WTC11 (cell line): ENCODE results near the gene KIR3DL1. TPM values are rescaled to one million over a fixed set of nuclear protein-coding genes. Genes with fewer than 3 reads are reported as not detected.

Experiments used
- ATAC-seq: fragments of 200-7000 bp; cut with Tn5 transposase; 2 replicates; pipeline ENCODE4 v1.10.0; 2021; ENCODE audit warnings: mild to moderate bottlenecking, moderate library complexity
- CTCF ChIA-PET: fragments of 300-600 bp; sonication (Branson Sonifier 250); formaldehyde crosslinking; loops from one replicate; lab custom pipeline; 2021; ENCODE audit warnings: antibody characterized with exemption; lab: Charles Lee
- POLR2A ChIA-PET: fragments of 350-600 bp; sonication (Branson Sonifier 250); formaldehyde crosslinking; loops from one replicate; lab custom pipeline; 2021; ENCODE audit warnings: antibody characterized with exemption; lab: Charles Lee
- DNase-seq: peaks from one replicate; pipeline ENCODE4 v3.0.0; 2021; ENCODE audit warnings: low spot score
- H3K27ac Mint-ChIP-seq: 2 replicates; pipeline ENCODE4 v1.8.0; 2021; ENCODE audit warnings: mixed read lengths
- H3K27me3 Mint-ChIP-seq: 2 replicates; pipeline ENCODE4 v1.8.0; 2021; ENCODE audit warnings: low read depth, mild to moderate bottlenecking, moderate library complexity, mixed read lengths
- H3K36me3 Mint-ChIP-seq: 2 replicates; pipeline ENCODE4 v1.8.0; 2021; ENCODE audit warnings: mixed read lengths
- H3K4me1 Mint-ChIP-seq: 2 replicates; pipeline ENCODE4 v1.8.0; 2022; ENCODE audit warnings: mixed read lengths
- H3K4me3 Mint-ChIP-seq: 2 replicates; pipeline ENCODE4 v1.8.0; 2021; ENCODE audit warnings: mild to moderate bottlenecking, moderate library complexity, mixed read lengths
- H3K9me3 Mint-ChIP-seq: 2 replicates; pipeline ENCODE4 v1.8.0; 2021; ENCODE audit warnings: mixed read lengths
- CBFB ChIP-seq: sonication (generic); formaldehyde crosslinking; IDR thresholded peaks from 2 replicates; pipeline ENCODE4 v1.8.1; 2022; ENCODE audit warnings: mild to moderate bottlenecking, low read depth, missing genetic modification reagents
- CREB1 ChIP-seq: sonication (generic); formaldehyde crosslinking; IDR thresholded peaks from 2 replicates; pipeline ENCODE4 v1.8.0; 2023; ENCODE audit warnings: mild to moderate bottlenecking, missing genetic modification reagents
- CREM ChIP-seq: sonication (generic); formaldehyde crosslinking; IDR thresholded peaks from 2 replicates; pipeline ENCODE4 v1.8.1; 2022; ENCODE audit warnings: mild to moderate bottlenecking, missing genetic modification reagents, moderate library complexity
- E2F1 ChIP-seq: sonication (generic); formaldehyde crosslinking; IDR thresholded peaks from 2 replicates; pipeline ENCODE4 v1.8.0; 2022; ENCODE audit warnings: mild to moderate bottlenecking, missing genetic modification reagents
- ELF4 ChIP-seq: sonication (generic); formaldehyde crosslinking; IDR thresholded peaks from 2 replicates; pipeline ENCODE4 v1.8.1; 2022; ENCODE audit warnings: low read depth, mild to moderate bottlenecking, moderate library complexity, missing genetic modification reagents
- EMX1 ChIP-seq: fragments of 250-450 bp; sonication (Bioruptor Pico); IDR thresholded peaks from 2 replicates; pipeline ENCODE4 v1.8.0; 2021; ENCODE audit warnings: mild to moderate bottlenecking
- ESRRA ChIP-seq: sonication (generic); formaldehyde crosslinking; IDR thresholded peaks from 2 replicates; pipeline ENCODE4 v1.8.1; 2022; ENCODE audit warnings: mild to moderate bottlenecking, missing genetic modification reagents, borderline replicate concordance
- FOXJ3 ChIP-seq: sonication (generic); formaldehyde crosslinking; IDR thresholded peaks from 2 replicates; pipeline ENCODE4 v1.9.0; 2021; ENCODE audit warnings: missing genetic modification reagents, mild to moderate bottlenecking, borderline replicate concordance
- FOXK1 ChIP-seq: sonication (generic); formaldehyde crosslinking; IDR thresholded peaks from 2 replicates; pipeline ENCODE4 v1.8.0; 2022; ENCODE audit warnings: mild to moderate bottlenecking, moderate library complexity, missing genetic modification reagents
- GABPB1 ChIP-seq: sonication (generic); formaldehyde crosslinking; IDR thresholded peaks from 2 replicates; pipeline ENCODE4 v1.8.1; 2023; ENCODE audit warnings: mild to moderate bottlenecking, missing genetic modification reagents
- GRHL2 ChIP-seq: fragments of 250-450 bp; sonication (Bioruptor Pico); IDR thresholded peaks from 2 replicates; pipeline ENCODE4 v1.8.0; 2022; ENCODE audit warnings: mild to moderate bottlenecking, moderate library complexity; ENCODE audit not compliant: insufficient replicate concordance, severe bottlenecking
- HMGXB4 ChIP-seq: sonication (generic); formaldehyde crosslinking; IDR thresholded peaks from 2 replicates; pipeline ENCODE4 v1.8.1; 2023; ENCODE audit warnings: mild to moderate bottlenecking, moderate library complexity, missing genetic modification reagents
- JAZF1 ChIP-seq: fragments of 250-450 bp; sonication (Bioruptor Pico); IDR thresholded peaks from 2 replicates; pipeline ENCODE4 v1.9.0; 2021; ENCODE audit warnings: moderate library complexity, mild to moderate bottlenecking, inconsistent platforms
- MLX ChIP-seq: sonication (generic); formaldehyde crosslinking; IDR thresholded peaks from 2 replicates; pipeline ENCODE4 v1.8.1; 2023; ENCODE audit warnings: mild to moderate bottlenecking, missing genetic modification reagents, moderate library complexity
- NFYB ChIP-seq: sonication (generic); formaldehyde crosslinking; conservative IDR thresholded peaks from 2 replicates; pipeline ENCODE4 v1.8.0; 2022; ENCODE audit warnings: low read depth, missing genetic modification reagents
- RELA ChIP-seq: sonication (generic); formaldehyde crosslinking; IDR thresholded peaks from 2 replicates; pipeline ENCODE4 v1.8.1; 2022; ENCODE audit warnings: missing genetic modification reagents, mild to moderate bottlenecking, borderline replicate concordance
- RORB ChIP-seq: fragments of 250-450 bp; sonication (Bioruptor Pico); IDR thresholded peaks from 2 replicates; pipeline ENCODE4 v1.9.0; 2021; ENCODE audit warnings: mild to moderate bottlenecking
- SP1 ChIP-seq: sonication (generic); formaldehyde crosslinking; conservative IDR thresholded peaks from 2 replicates; pipeline ENCODE4 v1.8.1; 2022; ENCODE audit warnings: missing genetic modification reagents
- TCF7 ChIP-seq: sonication (generic); formaldehyde crosslinking; IDR thresholded peaks from 2 replicates; pipeline ENCODE4 v1.8.0; 2022; ENCODE audit warnings: mild to moderate bottlenecking, low read depth, missing genetic modification reagents, moderate library complexity
- TEAD4 ChIP-seq: sonication (generic); formaldehyde crosslinking; IDR thresholded peaks from 2 replicates; pipeline ENCODE4 v1.8.0; 2022; ENCODE audit warnings: mild to moderate bottlenecking, missing genetic modification reagents
- ZBTB21 ChIP-seq: sonication (generic); formaldehyde crosslinking; IDR thresholded peaks from 2 replicates; pipeline ENCODE4 v1.8.1; 2023; ENCODE audit warnings: mild to moderate bottlenecking, missing genetic modification reagents, borderline replicate concordance
- ZNF138 ChIP-seq: sonication (generic); formaldehyde crosslinking; conservative IDR thresholded peaks from 2 replicates; pipeline ENCODE4 v1.8.1; 2022; ENCODE audit warnings: mild to moderate bottlenecking, moderate library complexity, missing genetic modification reagents
- ZNF263 ChIP-seq: sonication (generic); formaldehyde crosslinking; IDR thresholded peaks from 2 replicates; pipeline ENCODE4 v1.8.1; 2022; ENCODE audit warnings: low read depth, mild to moderate bottlenecking, moderate library complexity, missing genetic modification reagents
- ZNF317 ChIP-seq: sonication (generic); formaldehyde crosslinking; IDR thresholded peaks from 2 replicates; pipeline ENCODE4 v1.8.1; 2023; ENCODE audit warnings: low read depth, mild to moderate bottlenecking, moderate library complexity, missing genetic modification reagents, borderline replicate concordance
- ZNF416 ChIP-seq: fragments of 250-450 bp; sonication (Bioruptor Pico); IDR thresholded peaks from 2 replicates; pipeline ENCODE4 v1.9.0; 2021; ENCODE audit warnings: mild to moderate bottlenecking, inconsistent platforms
- ZNF671 ChIP-seq: fragments of 250-450 bp; sonication (Bioruptor Pico); IDR thresholded peaks from 2 replicates; pipeline ENCODE4 v1.8.0; 2021; ENCODE audit warnings: mild to moderate bottlenecking
- total RNA-seq: library from RNA; stranded (reverse); gene quantifications from 3 replicates; pipeline ENCODE4 v1.2.3, GENCODE V29; 2021
- TF ChIP-seq, protein P1 (sequence below): fragments of 250-450 bp; sonication (Bioruptor Pico); IDR thresholded peaks from 2 replicates; pipeline ENCODE4 v2.1.2; 2022; ENCODE audit warnings: mild to moderate bottlenecking, moderate library complexity
- TF ChIP-seq, protein P2 (sequence below): sonication (generic); formaldehyde crosslinking; IDR thresholded peaks from 2 replicates; pipeline ENCODE4 v1.8.1; 2023; ENCODE audit warnings: mild to moderate bottlenecking, missing genetic modification reagents

KIR3DL1 gene
- total RNA-seq, 1 experiment from 2014 or later, result not detected

DNA sequence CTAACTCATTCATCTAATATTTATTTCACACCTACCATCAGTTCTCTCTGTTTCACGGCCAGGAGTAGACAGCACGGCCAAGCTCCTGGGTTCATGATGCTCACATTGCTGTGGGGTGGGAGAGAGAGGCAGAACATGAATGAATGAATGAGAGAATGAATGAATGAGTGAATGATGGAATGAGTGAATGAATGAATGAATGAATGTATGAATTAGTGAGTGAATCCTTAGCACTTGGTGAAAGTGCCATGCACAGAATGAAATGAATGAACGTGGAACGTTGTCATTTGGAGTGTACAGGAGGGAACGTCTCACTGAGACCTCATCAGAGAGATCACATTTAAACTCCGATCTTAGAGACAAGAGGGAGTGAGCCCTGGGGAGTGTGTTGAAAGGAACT is 24.8 kb upstream of the KIR3DL1 start:
- ATAC-seq (no peak), DNase-seq (no peak)
- TF ChIP-seq ELF4 (CRISPR knock-in tag) (no peak), SP1 (CRISPR knock-in tag) (no peak), EMX1 (CRISPR knock-in tag) (no peak), ZBTB21 (CRISPR knock-in tag) (no peak), CREB1 (CRISPR knock-in tag) (no peak), ZNF138 (CRISPR knock-in tag) (no peak), TCF7 (CRISPR knock-in tag) (no peak), RELA (CRISPR knock-in tag) (no peak), E2F1 (CRISPR knock-in tag) (no peak), HMGXB4 (CRISPR knock-in tag) (no peak), ZNF416 (no peak), TEAD4 (CRISPR knock-in tag) (no peak), ZNF671 (CRISPR knock-in tag) (no peak), RORB (CRISPR knock-in tag) (no peak), JAZF1 (CRISPR knock-in tag) (no peak), ESRRA (CRISPR knock-in tag) (no peak)
- TF ChIP-seq, protein P1, sequence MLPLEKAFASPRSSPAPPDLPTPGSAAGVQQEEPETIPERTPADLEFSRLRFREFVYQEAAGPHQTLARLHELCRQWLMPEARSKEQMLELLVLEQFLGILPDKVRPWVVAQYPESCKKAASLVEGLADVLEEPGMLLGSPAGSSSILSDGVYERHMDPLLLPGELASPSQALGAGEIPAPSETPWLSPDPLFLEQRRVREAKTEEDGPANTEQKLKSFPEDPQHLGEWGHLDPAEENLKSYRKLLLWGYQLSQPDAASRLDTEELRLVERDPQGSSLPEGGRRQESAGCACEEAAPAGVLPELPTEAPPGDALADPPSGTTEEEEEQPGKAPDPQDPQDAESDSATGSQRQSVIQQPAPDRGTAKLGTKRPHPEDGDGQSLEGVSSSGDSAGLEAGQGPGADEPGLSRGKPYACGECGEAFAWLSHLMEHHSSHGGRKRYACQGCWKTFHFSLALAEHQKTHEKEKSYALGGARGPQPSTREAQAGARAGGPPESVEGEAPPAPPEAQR (CRISPR knock-in tag), result no peak
- Mint-ChIP-seq H3K27me3 (peaks cover 9% of the 10 kb centered on the region; the same call in 1 of the 2 replicates), H3K9me3 (peaks cover 7% of the 10 kb centered on the region), H3K4me3 (no peak overlapping the region), H3K27ac (no peak overlapping the region), H3K4me1 (no peaks in the 10 kb centered on the region), H3K36me3 (peaks cover 70% of the 10 kb centered on the region)
- ChIA-PET CTCF (no interaction called here), POLR2A (no interaction called here)

GRCh38 chr19:54792814-54793213 is 23.5 kb upstream of the KIR3DL1 start:
- ATAC-seq (no peak), DNase-seq (no peak)
- H3K9me3 Mint-ChIP-seq, result no peaks in the 10 kb centered on the region; the same call in none of the 2 replicates
- H3K27ac Mint-ChIP-seq, result no peak overlapping the region
- ChIA-PET CTCF (no interaction called here), POLR2A (no interaction called here)
- H3K36me3 Mint-ChIP-seq, result peaks cover 71% of the 10 kb centered on the region
- H3K27me3 Mint-ChIP-seq, result peaks cover 18% of the 10 kb centered on the region
- no peaks in the 10 kb centered on the region for H3K4me1 Mint-ChIP-seq
- TF ChIP-seq GABPB1 (CRISPR knock-in tag) (no peak), FOXJ3 (no peak)
- no peak overlapping the region for H3K4me3 Mint-ChIP-seq

GRCh38 chr19:54795758-54796157 is 20.5 kb upstream of the KIR3DL1 start:
- no peak overlapping the region for H3K4me3 Mint-ChIP-seq
- POLR2A ChIA-PET, result no interaction called here
- H3K27ac Mint-ChIP-seq, result no peak overlapping the region
- peaks cover 69% of the 10 kb centered on the region for H3K36me3 Mint-ChIP-seq
- H3K27me3 Mint-ChIP-seq, result peaks cover 18% of the 10 kb centered on the region
- CTCF ChIA-PET, result no interaction called here
- ATAC-seq, result no peak
- DNase-seq, result no peak
- H3K4me1 Mint-ChIP-seq, result no peaks in the 10 kb centered on the region
- H3K9me3 Mint-ChIP-seq, result no peaks in the 10 kb centered on the region; the same call in none of the 2 replicates
- no peak for TF ChIP-seq CBFB (CRISPR knock-in tag)
- TF ChIP-seq ZNF317 (CRISPR knock-in tag), result no peak
- no peak for TF ChIP-seq ELF4 (CRISPR knock-in tag)
- no peak for TF ChIP-seq MLX (CRISPR knock-in tag)
- no peak for TF ChIP-seq ZNF416
- no peak for TF ChIP-seq GRHL2
- no peak for TF ChIP-seq TCF7 (CRISPR knock-in tag)
- TF ChIP-seq, protein P2, sequence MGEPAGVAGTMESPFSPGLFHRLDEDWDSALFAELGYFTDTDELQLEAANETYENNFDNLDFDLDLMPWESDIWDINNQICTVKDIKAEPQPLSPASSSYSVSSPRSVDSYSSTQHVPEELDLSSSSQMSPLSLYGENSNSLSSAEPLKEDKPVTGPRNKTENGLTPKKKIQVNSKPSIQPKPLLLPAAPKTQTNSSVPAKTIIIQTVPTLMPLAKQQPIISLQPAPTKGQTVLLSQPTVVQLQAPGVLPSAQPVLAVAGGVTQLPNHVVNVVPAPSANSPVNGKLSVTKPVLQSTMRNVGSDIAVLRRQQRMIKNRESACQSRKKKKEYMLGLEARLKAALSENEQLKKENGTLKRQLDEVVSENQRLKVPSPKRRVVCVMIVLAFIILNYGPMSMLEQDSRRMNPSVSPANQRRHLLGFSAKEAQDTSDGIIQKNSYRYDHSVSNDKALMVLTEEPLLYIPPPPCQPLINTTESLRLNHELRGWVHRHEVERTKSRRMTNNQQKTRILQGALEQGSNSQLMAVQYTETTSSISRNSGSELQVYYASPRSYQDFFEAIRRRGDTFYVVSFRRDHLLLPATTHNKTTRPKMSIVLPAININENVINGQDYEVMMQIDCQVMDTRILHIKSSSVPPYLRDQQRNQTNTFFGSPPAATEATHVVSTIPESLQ (CRISPR knock-in tag), result no peak
- TF ChIP-seq CREM (CRISPR knock-in tag), result no peak
- no peak for TF ChIP-seq ZNF263
- TF ChIP-seq FOXK1, result no peak
- no peak for TF ChIP-seq SP1 (CRISPR knock-in tag)
- no peak for TF ChIP-seq NFYB (CRISPR knock-in tag)
